ENCODE measurements around the gene CEP112.

Gene CEP112

GRCh38 chr17:65918916-65919315, 273.0 kb downstream of the CEP112 start:
- DNase-seq, result no peak

- DNase-seq, result no peak
Measured at GRCh38 chr17:65918500-65918899, 273.4 kb downstream of the CEP112 start.

DNA sequence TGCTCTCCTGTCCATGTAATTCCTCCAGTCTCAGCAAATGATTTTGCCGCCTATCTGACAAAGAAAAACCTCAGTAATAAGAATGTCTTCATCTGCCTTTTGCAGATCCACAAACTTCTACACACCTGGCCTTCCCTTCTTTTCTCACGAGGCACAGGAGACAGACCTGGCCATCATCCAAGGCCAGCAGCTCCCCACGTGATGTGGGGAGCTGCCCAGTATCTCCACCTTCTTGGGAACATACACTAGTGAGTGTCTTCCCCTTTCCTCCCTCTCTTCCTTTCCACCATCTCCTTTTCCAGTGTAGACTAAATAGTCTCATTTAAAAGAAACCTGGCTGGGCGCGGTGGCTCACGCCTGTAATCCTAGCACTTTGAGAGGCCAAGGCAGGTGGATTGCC, 274.4 kb downstream of the CEP112 start:
- DNase-seq, result no peak

DNA sequence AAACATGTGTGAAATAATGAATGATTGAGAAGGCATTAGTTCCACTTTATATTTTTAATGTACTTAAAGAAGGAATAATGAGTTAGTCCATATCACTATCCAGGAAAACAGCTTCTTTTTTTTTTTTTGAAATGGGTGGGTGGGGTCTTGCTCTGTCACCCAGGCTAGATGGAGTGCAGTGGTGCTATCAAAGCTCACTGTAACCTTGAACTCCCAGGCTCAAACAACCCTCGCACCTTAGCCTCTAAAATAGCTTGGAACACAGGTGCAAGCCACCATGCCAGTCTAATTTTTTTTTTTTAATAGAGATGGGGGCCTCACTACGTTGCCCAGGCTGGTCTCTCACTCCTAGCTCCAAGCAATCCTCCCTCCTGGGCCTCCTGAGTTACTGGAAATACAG, 275.5 kb downstream of the CEP112 start:
- no peak for DNase-seq

- DNase-seq, result no peak
Measured at GRCh38 chr17:65914784-65915342, 277.1 kb downstream of the CEP112 start.

- no peak for DNase-seq
Measured at GRCh38 chr17:65913326-65913850, 278.5 kb downstream of the CEP112 start.

DNA sequence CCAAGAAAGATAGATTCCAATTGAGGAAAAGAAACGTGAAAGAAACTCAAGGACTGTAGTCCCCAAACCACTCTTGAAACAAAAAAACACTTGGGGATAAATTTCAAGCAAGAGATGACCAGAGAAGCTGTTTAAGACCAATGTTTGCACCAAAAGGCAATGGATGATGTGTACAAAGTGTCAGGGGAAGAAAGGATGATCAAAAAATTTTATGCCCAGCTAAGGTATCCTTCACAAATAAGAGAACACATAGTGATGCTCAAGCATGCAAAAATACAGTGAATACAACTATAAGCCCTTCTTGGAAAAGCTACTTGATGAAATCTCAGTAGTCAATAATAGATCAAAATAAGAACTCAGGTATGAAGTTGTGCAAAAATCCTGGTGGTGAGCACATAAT, 281.1 kb downstream of the CEP112 start:
- DNase-seq, result no peak

GRCh38 chr17:65902831-65903522, 289.0 kb downstream of the CEP112 start:
- peak in 1 of 2 experiments; percentile 59 for DNase-seq

DNA sequence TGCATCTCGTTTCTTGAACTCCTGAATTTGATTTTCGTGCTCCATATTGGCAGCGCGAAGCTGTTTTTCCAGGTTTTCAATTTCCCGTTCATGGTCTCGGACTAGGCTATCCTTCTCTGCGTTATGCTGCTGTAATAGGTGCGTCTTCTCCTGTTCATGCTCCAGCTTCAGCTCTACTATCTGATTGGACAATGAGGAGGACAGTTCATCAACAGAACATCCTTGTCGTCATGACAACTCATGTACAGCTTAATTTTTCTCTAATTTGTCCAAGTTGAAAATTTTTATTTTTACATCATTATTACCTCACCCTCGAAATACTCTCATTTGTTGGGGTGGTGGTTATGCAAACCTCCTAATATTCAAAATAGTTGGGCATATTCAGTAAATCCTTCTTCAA, 289.8 kb downstream of the CEP112 start:
- peak in 1 of 2 experiments; percentile 64 for DNase-seq

- no peak for DNase-seq
Measured at GRCh38 chr17:65901394-65901793, 290.5 kb downstream of the CEP112 start.

- no peak for DNase-seq
Measured at GRCh38 chr17:65900216-65900615, 291.7 kb downstream of the CEP112 start.

GRCh38 chr17:65898651-65899050, 293.3 kb downstream of the CEP112 start:
- no peak for DNase-seq

DNA sequence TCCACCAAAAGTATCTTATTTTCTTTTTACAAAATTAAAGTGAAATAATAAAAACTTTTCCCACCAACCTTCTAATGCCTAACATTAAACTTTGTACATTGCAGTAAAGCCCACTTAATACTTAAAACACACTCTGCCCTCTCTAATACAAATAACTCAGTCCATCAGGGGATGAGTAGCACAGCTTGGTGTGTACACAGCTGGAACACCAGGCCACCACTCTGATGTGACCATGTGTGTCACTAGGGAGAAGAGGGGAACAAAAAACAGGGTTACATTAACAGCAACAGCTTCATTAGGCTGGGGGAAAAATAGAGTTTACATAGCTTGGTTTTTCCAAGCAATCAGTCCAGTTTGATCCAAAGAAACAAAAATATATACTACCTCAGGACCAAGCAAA, 295.0 kb downstream of the CEP112 start:
- no peak for DNase-seq

DNA sequence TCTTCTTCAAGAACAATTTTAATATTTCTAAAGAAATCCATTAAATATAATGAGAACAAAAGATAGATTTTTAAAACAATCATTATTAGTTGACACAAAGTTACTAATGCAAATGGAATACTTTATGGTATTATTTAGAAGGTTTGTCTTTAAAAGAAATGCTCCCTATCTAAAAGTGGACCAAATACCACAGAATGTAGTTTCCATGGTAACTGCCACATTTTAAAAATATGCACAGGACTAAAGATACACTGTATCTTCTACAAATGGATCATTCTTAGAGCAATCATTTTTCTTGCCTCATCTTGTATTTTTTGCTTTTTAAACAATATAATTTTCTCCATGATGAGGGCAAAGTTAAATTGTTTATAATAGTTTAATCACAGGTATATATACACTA, 296.0 kb downstream of the CEP112 start:
- no peak for DNase-seq

DNA sequence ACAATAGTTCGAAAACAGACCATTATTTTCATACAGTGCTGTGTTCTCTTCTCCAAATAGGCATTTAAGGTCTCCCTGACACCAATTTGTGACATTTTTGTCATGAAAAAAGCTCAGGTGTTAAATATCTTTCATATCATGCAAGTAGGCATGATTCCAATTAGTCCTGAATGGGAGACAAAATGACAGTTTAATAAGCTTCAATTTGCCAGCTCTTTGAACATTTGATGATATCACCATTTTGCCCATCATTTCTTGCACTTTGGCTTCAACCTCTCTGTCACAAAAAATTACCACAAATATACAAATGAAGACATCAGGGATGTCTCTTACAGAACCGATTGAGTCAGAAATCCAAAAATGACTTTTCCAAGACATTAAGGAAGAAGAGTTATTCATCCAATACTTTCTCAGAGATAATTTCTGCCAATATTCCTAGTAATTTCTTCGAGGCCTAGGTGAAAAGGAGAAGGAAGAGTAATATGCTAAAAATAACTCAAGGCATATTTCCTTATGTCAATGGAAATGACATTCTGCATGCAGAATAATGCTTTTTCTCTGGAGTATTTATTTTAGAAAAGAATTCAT, 298.1 kb downstream of the CEP112 start:
- DNase-seq, result no peak

GRCh38 chr17:65892912-65893377, 299.0 kb downstream of the CEP112 start:
- DNase-seq, result no peak

- no peak for DNase-seq
Measured at GRCh38 chr17:65891231-65891735, 300.6 kb downstream of the CEP112 start.

DNA sequence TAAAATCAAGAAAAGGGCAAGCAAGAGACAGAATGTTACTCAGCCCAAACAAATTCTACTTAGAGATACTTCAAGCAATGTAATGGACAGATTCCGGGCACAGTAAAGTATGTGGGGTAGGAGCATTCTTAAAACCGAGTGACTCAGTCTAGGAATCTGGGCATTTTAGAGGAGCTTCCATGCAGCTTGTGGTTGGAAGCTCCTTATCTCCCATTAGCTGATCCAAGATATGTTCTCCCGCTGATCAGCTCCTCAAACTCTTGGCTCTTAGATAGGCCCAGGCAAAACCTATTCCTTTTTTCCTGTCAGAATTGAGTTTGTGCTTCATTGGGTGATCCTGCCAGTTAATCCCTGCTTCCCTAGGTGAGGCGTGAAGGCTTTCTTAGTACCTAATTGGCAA, 303.3 kb downstream of the CEP112 start:
- no peak for DNase-seq

GRCh38 chr17:65886315-65887245, 305.4 kb downstream of the CEP112 start:
- no peak for DNase-seq

DNA sequence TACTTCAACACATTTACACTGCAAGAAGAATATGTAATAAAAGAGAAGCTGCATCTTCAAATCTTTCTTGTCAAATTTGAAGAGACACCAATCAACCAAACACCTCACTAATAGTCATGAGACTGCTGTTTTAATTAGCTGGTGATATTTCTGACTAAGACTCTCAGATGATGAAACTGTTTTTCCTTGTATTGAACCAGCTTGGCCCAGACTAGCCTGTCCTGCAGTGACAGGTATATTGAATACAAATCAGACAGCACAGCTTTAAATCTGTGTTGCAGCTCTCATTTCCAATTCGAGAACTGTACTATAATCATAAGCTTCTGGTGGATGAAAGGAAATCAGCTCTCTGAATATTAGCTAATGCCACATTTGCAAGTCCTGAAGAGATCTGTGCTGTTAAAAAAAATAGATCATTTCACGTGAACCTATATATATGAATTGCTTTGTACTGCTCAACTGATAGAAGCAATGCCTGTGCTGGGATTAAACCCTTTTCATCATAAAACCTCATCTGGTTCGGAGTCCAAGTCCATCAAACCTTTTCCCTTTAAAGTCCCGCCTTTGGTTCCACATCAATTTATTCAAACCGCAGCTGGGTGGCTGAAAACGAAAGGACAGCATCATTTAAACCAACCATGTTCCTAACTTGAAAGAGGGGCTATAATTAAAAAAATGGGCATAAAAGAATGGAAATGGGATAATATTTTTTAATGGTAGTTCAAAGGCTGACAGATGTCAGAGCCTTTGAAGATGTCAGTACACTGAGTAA, 306.2 kb downstream of the CEP112 start:
- DNase-seq, result no peak

- DNase-seq, result no peak
Measured at GRCh38 chr17:65876985-65877384, 314.9 kb downstream of the CEP112 start.

DNA sequence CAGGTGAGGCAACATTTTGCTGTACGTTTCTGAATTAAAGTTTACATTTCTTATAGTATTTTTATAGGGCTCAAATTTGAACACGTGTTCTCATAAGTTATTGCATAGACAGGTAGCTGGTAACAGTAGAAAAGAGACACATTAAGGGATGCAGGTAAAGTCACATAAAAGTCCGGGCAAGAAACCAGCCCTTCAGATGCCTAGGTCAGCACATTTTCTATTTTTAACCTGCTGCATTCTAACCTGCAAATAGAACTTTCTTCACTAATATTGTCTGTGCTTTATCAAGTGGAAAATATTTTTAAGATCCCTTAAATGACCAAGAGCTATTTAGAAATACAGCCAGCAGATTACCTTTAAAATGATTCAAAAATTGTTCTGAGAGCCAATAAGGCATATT, 323.1 kb downstream of the CEP112 start:
- no peak for DNase-seq

All from cerebellar nuclear complex (tissue), 1 donor.